Muscle of back (tissue), 13 donors: ENCODE measurements around the gene AQP5. TPM values are rescaled to one million over a fixed set of nuclear protein-coding genes. Genes with fewer than 3 reads are reported as not detected.

ENCODE experiments used
- DNase-seq, 3 donors: peaks; one replicate each; pipeline versions ENCODE4 v3.0.0 to v3.0.0-alpha.2; 2013
- long read RNA-seq, 9 donors: transcript quantifications; one replicate each; lab custom pipeline, GENCODE V29; 2026
- polyA plus RNA-seq, 10 donors: library from polyadenylated mRNA; unstranded; fragments of 120-200 nt; gene quantifications; one replicate each; pipeline ENCODE4 v1.2.1, GENCODE V29; 2013; ENCODE audit not compliant: insufficient read length in 10 of 10

Gene AQP5
- polyA plus RNA-seq: under 1 TPM; 0.22 to 0.67 (median 0.54) TPM
- long read RNA-seq, donor 1: 0 reads
- long read RNA-seq, donor 2: 0 reads
- long read RNA-seq, donor 3: 0 reads
- long read RNA-seq, donor 4, partial matches to known transcripts: 0 of 1 reads
- long read RNA-seq, donor 4, other reads (novel, unspliced or antisense): 0 of 1 reads
- long read RNA-seq, donor 5, partial matches to known transcripts: 0 of 1 reads
- long read RNA-seq, donor 5, other reads (novel, unspliced or antisense): 0 of 1 reads
- long read RNA-seq, donor 6: 0 reads
- long read RNA-seq, donor 7: 0 reads
- long read RNA-seq, donor 8: 0 reads
- long read RNA-seq, donor 9: 0 reads

GRCh38 chr12:49961111-49961922 is at the start of gene AQP5:
Gene AQP5, plus strand, starts transcription at chr12:49961872. Its CDS starts 146 bp downstream, at chr12:49962018.
- peak in 1 of 3 donors; percentile 56 for DNase-seq

GRCh38 chr12:49912345-49913255 is 49.1 kb upstream of the AQP5 start:
- DNase-seq: no peak

GRCh38 chr12:49916129-49916919 is 45.3 kb upstream of the AQP5 start:
- DNase-seq: no peak

GRCh38 chr12:49917166-49917787 is 44.4 kb upstream of the AQP5 start:
- DNase-seq: no peak

- no peak for DNase-seq
These were observed 43.9 kb upstream of the AQP5 start for GRCh38 chr12:49917788-49918173.

- no peak for DNase-seq
These were observed 41.3 kb upstream of the AQP5 start for GRCh38 chr12:49920241-49920914.

- DNase-seq: no peak
These were observed 40.8 kb upstream of the AQP5 start for GRCh38 chr12:49920915-49921286.

- no peak for DNase-seq
These were observed 40.4 kb upstream of the AQP5 start for GRCh38 chr12:49921299-49921698.

GRCh38 chr12:49921936-49922335 is 39.7 kb upstream of the AQP5 start:
- DNase-seq: no peak

GRCh38 chr12:49922349-49923034 is 39.2 kb upstream of the AQP5 start:
- DNase-seq: peak in 1 of 3 donors; percentile 60

- DNase-seq: no peak
These were observed 38.5 kb upstream of the AQP5 start for GRCh38 chr12:49923035-49923644.

- DNase-seq: peak in 1 of 3 donors; percentile 35
These were observed 37.7 kb upstream of the AQP5 start for GRCh38 chr12:49923880-49924556.

- peak in 1 of 3 donors; percentile 31 for DNase-seq
These were observed 36.9 kb upstream of the AQP5 start for GRCh38 chr12:49924628-49925246.

GRCh38 chr12:49925433-49926204 is 36.1 kb upstream of the AQP5 start:
- DNase-seq: no peak

- DNase-seq: no peak
These were observed 33.2 kb upstream of the AQP5 start for GRCh38 chr12:49928471-49928870.

GRCh38 chr12:49929581-49929980 is 32.1 kb upstream of the AQP5 start:
- DNase-seq: no peak
